Neural crest cell (in vitro differentiated cells): ENCODE measurements around the gene DLEU7. TPM values are rescaled to one million over a fixed set of nuclear protein-coding genes. Genes with fewer than 3 reads are reported as not detected.

Experiments
- DNase-seq: peaks from one replicate; pipeline ENCODE4 v3.0.0; 2021; ENCODE audit warnings: low read depth, mixed read lengths, low spot score
- H3K27ac Mint-ChIP-seq: one replicate; pipeline ENCODE4 v1.8.0; 2021; ENCODE audit warnings: mild to moderate bottlenecking, mixed read lengths; ENCODE audit not compliant: unreplicated experiment
- H3K27me3 Mint-ChIP-seq: 2 replicates; pipeline ENCODE4 v1.8.0; 2021; ENCODE audit warnings: low read depth, mild to moderate bottlenecking, mixed read lengths
- H3K36me3 Mint-ChIP-seq: 2 replicates; pipeline ENCODE4 v1.8.0; 2021; ENCODE audit warnings: low read depth, mild to moderate bottlenecking, mixed read lengths
- H3K4me1 Mint-ChIP-seq: 2 replicates; pipeline ENCODE4 v1.8.0; 2021; ENCODE audit warnings: mixed read lengths
- H3K4me3 Mint-ChIP-seq: one replicate; pipeline ENCODE4 v1.8.0; 2021; ENCODE audit warnings: mild to moderate bottlenecking, mixed read lengths
- H3K9me3 Mint-ChIP-seq: 2 replicates; pipeline ENCODE4 v1.8.0; 2021; ENCODE audit warnings: mixed read lengths
- CTCF ChIP-seq: fragments of 200-600 bp; sonication (generic); conservative IDR thresholded peaks from 2 replicates; pipeline ENCODE4 v1.5.0; 2021; ENCODE audit warnings: antibody characterized with exemption, mild to moderate bottlenecking
- long read RNA-seq: library from polyadenylated mRNA; unstranded; transcript quantifications from one replicate; pipeline ENCODE4 v2.0.0, GENCODE V29; 2020
- total RNA-seq: library from RNA; stranded (reverse); gene quantifications from 2 replicates; pipeline ENCODE4 v1.2.1, GENCODE V29; 2021

Gene DLEU7
- 0.51 and 0.98 TPM in 2 replicates for total RNA-seq
- long read RNA-seq, partial matches to known transcripts, result 0 of 3 reads
- long read RNA-seq, other reads (novel, unspliced or antisense), result 2 of 3 reads

- Mint-ChIP-seq H3K27ac (peak within 1 kb of the TSS; percentile 76), H3K4me1 (peaks cover 15% of the 10 kb centered on the region), H3K27me3 (peaks cover 46% of the 10 kb centered on the region), H3K36me3 (peaks cover 5% of the 10 kb centered on the region), H3K9me3 (no peaks in the 10 kb centered on the region), H3K4me3 (peak within 1 kb of the TSS; percentile 88)
- peak; percentile 56 for DNase-seq
- no peak for TF ChIP-seq CTCF
Measured at GRCh38 chr13:50843257-50844083, at the start of gene DLEU7. TSS of gene DLEU7 (minus strand) at chr13:50843692. CDS start at chr13:50843646, 46 bp downstream.

GRCh38 chr13:50892210-50892944 lies 48.9 kb upstream of the DLEU7 start:
- no peak overlapping the region for H3K27ac Mint-ChIP-seq
- DNase-seq, result no peak
- H3K4me3 Mint-ChIP-seq, result no peak overlapping the region
- no peaks in the 10 kb centered on the region for H3K36me3 Mint-ChIP-seq
- H3K9me3 Mint-ChIP-seq, result peaks cover 3% of the 10 kb centered on the region
- TF ChIP-seq CTCF, result no peak
- H3K27me3 Mint-ChIP-seq, result no peaks in the 10 kb centered on the region
- H3K4me1 Mint-ChIP-seq, result no peaks in the 10 kb centered on the region

- Mint-ChIP-seq H3K4me1 (no peaks in the 10 kb centered on the region), H3K36me3 (no peaks in the 10 kb centered on the region), H3K27ac (no peak overlapping the region), H3K27me3 (no peaks in the 10 kb centered on the region), H3K4me3 (no peak overlapping the region), H3K9me3 (peaks cover 3% of the 10 kb centered on the region)
- DNase-seq, result no peak
- no peak for TF ChIP-seq CTCF
Measured at GRCh38 chr13:50891206-50891605, 47.7 kb upstream of the DLEU7 start.

GRCh38 chr13:50889317-50889716 lies 45.8 kb upstream of the DLEU7 start:
- H3K4me1 Mint-ChIP-seq, result no peaks in the 10 kb centered on the region
- H3K9me3 Mint-ChIP-seq, result no peaks in the 10 kb centered on the region
- no peaks in the 10 kb centered on the region for H3K36me3 Mint-ChIP-seq
- H3K27me3 Mint-ChIP-seq, result no peaks in the 10 kb centered on the region
- H3K27ac Mint-ChIP-seq, result no peak overlapping the region
- no peak overlapping the region for H3K4me3 Mint-ChIP-seq
- DNase-seq, result no peak
- TF ChIP-seq CTCF, result no peak

GRCh38 chr13:50888362-50888761 lies 44.9 kb upstream of the DLEU7 start:
- H3K4me1 Mint-ChIP-seq, result no peaks in the 10 kb centered on the region
- no peaks in the 10 kb centered on the region for H3K9me3 Mint-ChIP-seq
- no peak for DNase-seq
- TF ChIP-seq CTCF, result no peak
- H3K27ac Mint-ChIP-seq, result no peak overlapping the region
- no peaks in the 10 kb centered on the region for H3K27me3 Mint-ChIP-seq
- H3K4me3 Mint-ChIP-seq, result no peak overlapping the region
- no peaks in the 10 kb centered on the region for H3K36me3 Mint-ChIP-seq
